Smooth muscle cell (in vitro differentiated cells): ENCODE measurements around the gene LHX6. TPM values are rescaled to one million over a fixed set of nuclear protein-coding genes. Genes with fewer than 3 reads are reported as not detected.

ENCODE experiments used
- DNase-seq: peaks from one replicate; lab custom pipeline; 2025; ENCODE audit not compliant: unreplicated experiment; lab: John Stamatoyannopoulos, UW
- H2AFZ ChIP-seq: fragments of 200-600 bp; sonication (generic); 2 replicates; pipeline ENCODE4 v1.6.0; 2016; ENCODE audit warnings: antibody characterized with exemption, low read depth, mild to moderate bottlenecking
- H3F3A ChIP-seq: fragments of 200-600 bp; sonication (generic); 2 replicates; pipeline ENCODE4 v1.6.0; 2017; ENCODE audit warnings: antibody characterized with exemption, low read depth
- H3K27ac ChIP-seq: fragments of 200-600 bp; sonication (generic); 2 replicates; pipeline ENCODE4 v1.5.1; 2016; ENCODE audit warnings: low read depth, mild to moderate bottlenecking
- H3K27me3 ChIP-seq: fragments of 200-600 bp; sonication (generic); 2 replicates; pipeline ENCODE4 v1.6.1; 2016; ENCODE audit warnings: low read depth, mild to moderate bottlenecking
- H3K36me3 ChIP-seq: fragments of 200-600 bp; sonication (generic); 2 replicates; pipeline ENCODE4 v1.5.1; 2016; ENCODE audit warnings: low read depth
- H3K4me1 ChIP-seq: fragments of 200-600 bp; sonication (generic); 2 replicates; pipeline ENCODE4 v1.5.1; 2016; ENCODE audit warnings: low read depth
- H3K4me2 ChIP-seq: fragments of 200-600 bp; sonication (generic); 2 replicates; pipeline ENCODE4 v1.6.0; 2016; ENCODE audit warnings: mild to moderate bottlenecking
- H3K4me3 ChIP-seq: fragments of 200-600 bp; sonication (generic); 2 replicates; pipeline ENCODE4 v1.5.1; 2016; ENCODE audit warnings: mild to moderate bottlenecking
- H3K79me2 ChIP-seq: fragments of 200-600 bp; sonication (generic); 2 replicates; pipeline ENCODE4 v1.6.0; 2016; ENCODE audit warnings: low read depth, mild to moderate bottlenecking
- H3K9ac ChIP-seq: fragments of 200-600 bp; sonication (generic); 2 replicates; pipeline ENCODE4 v1.6.0; 2016; ENCODE audit warnings: low read depth
- H3K9me3 ChIP-seq: fragments of 200-600 bp; sonication (generic); replicated peaks from 2 replicates; pipeline ENCODE4 v1.5.1; 2016; ENCODE audit warnings: low read depth
- H4K20me1 ChIP-seq: fragments of 200-600 bp; sonication (generic); 2 replicates; pipeline ENCODE4 v1.6.0; 2016; ENCODE audit warnings: low read depth
- WGBS: methylation state at CpG from one replicate; pipeline ENCODE4 v1.1.7; 2016; ENCODE audit warnings: low lambda C conversion rate; 5-methylcytosine and 5-hydroxymethylcytosine counted together
- polyA plus RNA-seq: library from polyadenylated mRNA; unstranded; fragments of >200 nt; fragmentation: Nextera tagmentation; extraction: Ambion mirVana; gene quantifications from 2 replicates; pipeline ENCODE4 v1.2.1, GENCODE V29; 2016
- total RNA-seq: library from RNA; depleted of rRNA; stranded (reverse); fragments of >200 nt; gene quantifications from 2 replicates; pipeline ENCODE4 v1.2.3, GENCODE V29; 2014
- TF ChIP-seq, protein P1 (sequence below): fragments of 200-600 bp; sonication (generic); IDR thresholded peaks from 2 replicates; pipeline ENCODE4 v1.5.1; 2017; ENCODE audit warnings: borderline replicate concordance, mild to moderate bottlenecking, antibody characterized with exemption; ENCODE audit not compliant: insufficient read depth, poor library complexity, severe bottlenecking

Gene LHX6
- total and polyA plus RNA-seq, 2 experiments from 2014 or later: not detected

DNA sequence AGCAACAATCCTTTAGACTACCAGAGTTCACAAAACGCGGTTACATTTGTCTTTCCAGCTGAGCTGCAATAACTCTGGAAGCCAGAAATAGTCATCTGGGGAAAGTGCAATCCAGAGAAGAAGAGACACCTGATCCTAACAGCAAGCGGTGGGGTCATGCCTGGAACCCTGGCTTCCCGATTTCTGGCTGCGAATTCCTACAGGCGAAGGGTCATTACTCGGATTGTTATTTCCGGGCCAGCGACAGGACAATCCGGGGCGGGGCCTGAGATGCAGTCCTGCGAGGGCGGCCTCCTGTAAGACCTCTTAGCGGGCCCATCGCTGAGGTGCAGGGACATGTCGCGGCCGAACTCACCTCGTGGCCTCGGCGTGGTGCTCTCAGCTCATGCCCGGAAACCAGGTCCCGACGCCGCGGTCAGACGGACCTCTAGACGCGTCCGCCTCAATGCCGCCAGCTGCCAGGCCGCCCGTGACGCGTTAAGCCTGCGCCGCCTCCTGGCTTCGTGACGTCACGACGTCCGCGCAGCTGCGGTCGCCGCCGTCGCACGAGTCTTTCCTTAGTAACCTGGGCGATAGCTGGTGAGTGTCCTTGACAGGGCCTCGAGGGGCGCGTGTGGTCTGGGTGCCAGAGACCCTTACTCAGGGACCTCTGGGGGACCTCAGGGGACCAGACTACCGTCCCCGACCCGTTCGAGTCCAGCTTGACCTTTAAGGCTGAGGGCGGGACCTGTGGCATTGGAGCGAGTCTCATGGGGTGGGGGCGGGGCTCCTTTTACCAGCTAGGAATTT, 35.8 kb upstream of the LHX6 start, which contains the start of the genes MRRF and RBM18:
Gene MRRF, plus strand, starts transcription at position 523 of the 789 bp plus-strand sequence. CDS start 6,010 bp downstream, outside the sequence.
Gene RBM18, minus strand, starts transcription at position 481 of the 789 bp plus-strand sequence. CDS start 3,348 bp downstream, outside the sequence.
- Histone ChIP-seq H3K9ac (peak within 1 kb of the TSS; percentile 98), H3K4me2 (peak within 1 kb of the TSS; percentile 97), H3K4me3 (peak within 1 kb of the TSS; percentile 85), H3K4me1 (peaks cover 17% of the 10 kb centered on the region), H3F3A (no peaks in the 10 kb centered on the region), H4K20me1 (no peaks in the 10 kb centered on the region), H3K27ac (peak within 1 kb of the TSS; percentile 98), H3K79me2 (peaks cover 38% of the 10 kb centered on the region), H3K9me3 (no peaks in the 10 kb centered on the region), H3K36me3 (no peaks in the 10 kb centered on the region), H3K27me3 (no peaks in the 10 kb centered on the region), H2AFZ (peak within 1 kb of the TSS; percentile 80)
- TF ChIP-seq, protein P1, sequence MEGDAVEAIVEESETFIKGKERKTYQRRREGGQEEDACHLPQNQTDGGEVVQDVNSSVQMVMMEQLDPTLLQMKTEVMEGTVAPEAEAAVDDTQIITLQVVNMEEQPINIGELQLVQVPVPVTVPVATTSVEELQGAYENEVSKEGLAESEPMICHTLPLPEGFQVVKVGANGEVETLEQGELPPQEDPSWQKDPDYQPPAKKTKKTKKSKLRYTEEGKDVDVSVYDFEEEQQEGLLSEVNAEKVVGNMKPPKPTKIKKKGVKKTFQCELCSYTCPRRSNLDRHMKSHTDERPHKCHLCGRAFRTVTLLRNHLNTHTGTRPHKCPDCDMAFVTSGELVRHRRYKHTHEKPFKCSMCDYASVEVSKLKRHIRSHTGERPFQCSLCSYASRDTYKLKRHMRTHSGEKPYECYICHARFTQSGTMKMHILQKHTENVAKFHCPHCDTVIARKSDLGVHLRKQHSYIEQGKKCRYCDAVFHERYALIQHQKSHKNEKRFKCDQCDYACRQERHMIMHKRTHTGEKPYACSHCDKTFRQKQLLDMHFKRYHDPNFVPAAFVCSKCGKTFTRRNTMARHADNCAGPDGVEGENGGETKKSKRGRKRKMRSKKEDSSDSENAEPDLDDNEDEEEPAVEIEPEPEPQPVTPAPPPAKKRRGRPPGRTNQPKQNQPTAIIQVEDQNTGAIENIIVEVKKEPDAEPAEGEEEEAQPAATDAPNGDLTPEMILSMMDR: no peak
- WGBS: under 1% methylated on average over 58 of the region's 60 CpGs
- DNase-seq: peak; percentile 75

DNA sequence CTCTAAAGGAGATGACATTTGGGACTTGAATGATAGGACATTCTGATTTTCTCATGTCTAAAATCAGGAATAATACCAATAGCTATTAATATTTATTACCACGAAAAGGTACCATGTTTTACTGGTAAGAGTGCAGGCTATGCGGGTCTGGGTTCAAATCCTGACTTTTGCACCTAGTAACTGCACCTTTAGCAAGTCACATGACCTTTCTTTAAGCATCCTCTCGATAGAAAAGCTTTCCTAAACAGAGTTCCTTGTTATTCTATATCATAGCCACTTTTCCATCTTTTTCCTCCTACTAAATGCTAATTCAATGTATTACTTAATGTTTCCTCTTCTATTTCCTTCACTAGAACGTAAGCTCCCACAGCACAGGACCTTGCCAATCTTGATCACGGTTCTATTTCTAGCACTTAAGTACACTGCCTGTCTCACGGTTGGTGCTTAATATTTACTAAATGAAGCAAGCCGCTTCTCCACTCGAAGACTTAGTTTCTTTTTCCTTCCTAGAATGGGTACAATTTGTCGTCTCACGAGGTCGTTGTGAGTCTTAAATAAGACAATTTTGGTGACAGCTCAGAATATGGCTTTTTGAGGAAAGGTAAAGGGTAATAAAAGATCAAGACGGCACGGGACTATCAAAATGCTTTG, 35.1 kb upstream of the LHX6 start:
- peak overlapping the region; percentile 98 for H3K9ac ChIP-seq
- H3K79me2 ChIP-seq: peaks cover 38% of the 10 kb centered on the region
- peak overlapping the region; percentile 98 for H3K27ac ChIP-seq
- TF ChIP-seq, protein P1: no peak
- no peaks in the 10 kb centered on the region for H3K36me3 ChIP-seq
- peaks cover 17% of the 10 kb centered on the region for H3K4me1 ChIP-seq
- peak overlapping the region; percentile 80 for H2AFZ ChIP-seq
- H3K27me3 ChIP-seq: no peaks in the 10 kb centered on the region
- H3K4me3 ChIP-seq: peak overlapping the region; percentile 85
- H3F3A ChIP-seq: no peaks in the 10 kb centered on the region
- no peak for DNase-seq
- H3K9me3 ChIP-seq: no peaks in the 10 kb centered on the region
- H3K4me2 ChIP-seq: peak overlapping the region; percentile 97
- WGBS: 31% methylated on average over 13 of the region's 13 CpGs
- H4K20me1 ChIP-seq: no peaks in the 10 kb centered on the region

DNA sequence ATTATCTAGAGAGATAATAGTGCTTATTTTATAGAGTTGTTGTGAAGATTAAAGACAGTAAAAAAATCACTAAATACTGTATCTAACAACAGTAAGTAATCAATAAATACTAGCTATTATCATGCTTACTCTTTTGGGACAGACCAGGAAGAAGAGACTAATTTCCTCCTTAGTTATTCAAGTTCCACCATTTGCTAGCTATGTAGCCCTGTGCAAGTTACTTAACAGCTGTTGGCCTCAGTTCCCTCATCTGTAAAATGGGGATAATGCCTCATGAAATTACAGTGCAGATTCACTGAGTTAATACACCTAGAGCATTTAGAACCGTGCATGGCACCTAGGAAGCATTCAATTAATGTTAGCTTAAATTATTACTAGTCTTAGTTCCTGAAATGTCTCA, 33.3 kb upstream of the LHX6 start:
- H3K4me3 ChIP-seq: no peak overlapping the region
- no peaks in the 10 kb centered on the region for H3K9me3 ChIP-seq
- no peak overlapping the region for H3K4me2 ChIP-seq
- no peak overlapping the region for H2AFZ ChIP-seq
- no peaks in the 10 kb centered on the region for H3F3A ChIP-seq
- H3K9ac ChIP-seq: no peak overlapping the region
- no peak overlapping the region for H3K27ac ChIP-seq
- H3K36me3 ChIP-seq: no peaks in the 10 kb centered on the region
- WGBS: 100% methylated on average over 1 of the region's 1 CpG
- no peaks in the 10 kb centered on the region for H3K27me3 ChIP-seq
- TF ChIP-seq, protein P1: no peak
- DNase-seq: no peak
- H3K4me1 ChIP-seq: peaks cover 17% of the 10 kb centered on the region
- peaks cover 37% of the 10 kb centered on the region for H3K79me2 ChIP-seq
- H4K20me1 ChIP-seq: peaks cover 9% of the 10 kb centered on the region
